NCI-H1417 (cell line): ENCODE measurements around the gene GPC3.

ENCODE experiments used
- DNase-seq, 3 experiments: peaks; one replicate each; lab custom pipeline; 2025; lab: John Stamatoyannopoulos, UW

GPC3 gene

GRCh38 chrX:133884430-133885394, 100.7 kb downstream of the GPC3 start:
- no peak for DNase-seq

GRCh38 chrX:133881893-133882292, 103.5 kb downstream of the GPC3 start:
- no peak for DNase-seq

GRCh38 chrX:133881007-133881406, 104.4 kb downstream of the GPC3 start:
- DNase-seq: no peak

- no peak for DNase-seq
Observed at GRCh38 chrX:133880032-133880443, 105.4 kb downstream of the GPC3 start.

- DNase-seq: no peak
Observed at GRCh38 chrX:133878710-133879109, 106.7 kb downstream of the GPC3 start.

GRCh38 chrX:133876646-133877045, 108.7 kb downstream of the GPC3 start:
- DNase-seq: no peak

- DNase-seq: no peak
Observed at GRCh38 chrX:133869270-133869669, 116.1 kb downstream of the GPC3 start.

- no peak for DNase-seq
Observed at GRCh38 chrX:133868682-133869081, 116.7 kb downstream of the GPC3 start.

GRCh38 chrX:133868250-133868649, 117.1 kb downstream of the GPC3 start:
- DNase-seq: no peak

GRCh38 chrX:133865761-133866471, 119.5 kb downstream of the GPC3 start:
- DNase-seq: no peak

- no peak for DNase-seq
Observed at GRCh38 chrX:133864236-133864635, 121.2 kb downstream of the GPC3 start.

- no peak for DNase-seq
Observed at GRCh38 chrX:133859860-133860259, 125.5 kb downstream of the GPC3 start.

GRCh38 chrX:133859336-133859735, 126.1 kb downstream of the GPC3 start:
- DNase-seq: peak; percentile 2 to 41 (median 16)

- DNase-seq: peak in 1 of 3 experiments; percentile 35
Observed at GRCh38 chrX:133857640-133858269, 127.6 kb downstream of the GPC3 start.

- no peak for DNase-seq
Observed at GRCh38 chrX:133856819-133857218, 128.6 kb downstream of the GPC3 start.

GRCh38 chrX:133854290-133854689, 131.1 kb downstream of the GPC3 start:
- no peak for DNase-seq

- no peak for DNase-seq
Observed at GRCh38 chrX:133852837-133853356, 132.5 kb downstream of the GPC3 start.

- no peak for DNase-seq
Observed at GRCh38 chrX:133852401-133852800, 133.0 kb downstream of the GPC3 start.

- DNase-seq: no peak
Observed at GRCh38 chrX:133850399-133850798, 135.0 kb downstream of the GPC3 start.

- DNase-seq: no peak
Observed at GRCh38 chrX:133849676-133850075, 135.7 kb downstream of the GPC3 start.

- no peak for DNase-seq
Observed at GRCh38 chrX:133847340-133847994, 137.9 kb downstream of the GPC3 start.

GRCh38 chrX:133846311-133846710, 139.1 kb downstream of the GPC3 start:
- DNase-seq: no peak
